Tibial nerve (tissue), 4 donors: ENCODE results near the gene NHEJ1. TPM values are rescaled to one million over a fixed set of nuclear protein-coding genes. Genes with fewer than 3 reads are reported as not detected.

Source experiments
- DNase-seq, 2 donors: peaks; one replicate each; pipeline ENCODE4 v3.0.0-alpha.2; 2019; ENCODE audit warnings: low spot score in 2 of 2
- H3K27ac ChIP-seq, 4 donors: fragments of 200-600 bp; sonication (generic) in 3 of 4; one replicate each; pipeline ENCODE4 v1.5.1; 2017 to 2019; ENCODE audit warnings: mild to moderate bottlenecking in 1 of 4
- H3K27me3 ChIP-seq, 2 donors: fragments of 200-600 bp; sonication (generic) in 1 of 2; one replicate each; pipeline versions ENCODE4 v1.5.1 to v1.6.0; 2017 to 2019
- H3K36me3 ChIP-seq, 3 donors: fragments of 200-600 bp; sonication (generic); one replicate each; pipeline ENCODE4 v1.5.1; 2018 to 2019
- H3K4me1 ChIP-seq, 4 donors: fragments of 200-600 bp; sonication (generic) in 3 of 4; one replicate each; pipeline ENCODE4 v1.5.1; 2017 to 2019
- H3K4me3 ChIP-seq, 4 donors: fragments of 200-600 bp; sonication (generic) in 3 of 4; one replicate each; pipeline ENCODE4 v1.5.1; 2017 to 2019; ENCODE audit warnings: mild to moderate bottlenecking in 1 of 4, moderate library complexity in 1 of 4
- H3K9me3 ChIP-seq, 4 donors: fragments of 200-600 bp; sonication (generic) in 3 of 4; one replicate each; pipeline ENCODE4 v1.5.1; 2017 to 2019
- CTCF ChIP-seq, 5 experiments: fragments of 200-600 bp in 3 of 5; fragments of 450-650 bp in 2 of 5; sonication (generic) in 3 of 5; IDR thresholded peaks; one replicate each; pipeline ENCODE4 v1.5.1; 2016 to 2019; ENCODE audit warnings: antibody characterized with exemption in 5 of 5, mild to moderate bottlenecking in 3 of 5, moderate library complexity in 2 of 5
- EP300 ChIP-seq, 2 donors: sonication (generic); formaldehyde crosslinking; IDR thresholded peaks; one replicate each; pipeline ENCODE4 v1.6.1; 2017; ENCODE audit warnings: antibody characterized with exemption in 2 of 2, mild to moderate bottlenecking in 1 of 2
- POLR2A ChIP-seq, 2 donors: fragments of 450-650 bp; IDR thresholded peaks; one replicate each; pipeline ENCODE4 v1.6.1; 2017; ENCODE audit warnings: antibody characterized with exemption in 2 of 2, mild to moderate bottlenecking in 2 of 2, moderate library complexity in 2 of 2
- WGBS, 2 donors: methylation state at CpG; one replicate each; pipeline ENCODE4 v1.1.5; 2018; 5-methylcytosine and 5-hydroxymethylcytosine counted together
- total RNA-seq, 4 donors: library from RNA; depleted of rRNA; stranded (reverse); fragments of >200 nt; gene quantifications; one replicate each; pipeline ENCODE4 v1.1.0, GENCODE V29; 2016

NHEJ1 gene
- 10 to 100 TPM; 12.9 to 27.4 (median 17.6) TPM for total RNA-seq

GRCh38 chr2:219160186-219161017, at the start of gene NHEJ1:
Gene NHEJ1 (minus strand): TSS chr2:219160815. CDS start chr2:219158362, 2,453 bp downstream.
- Histone ChIP-seq H3K27ac (peak within 1 kb of the TSS; percentile 91 to 99 (median 96)), H3K36me3 (peaks cover 0 to 29% (median 0%) of the 10 kb centered on the region in 3 donors), H3K4me3 (peak within 1 kb of the TSS; percentile 71 to 83 (median 78)), H3K4me1 (peaks cover 0 to 15% (median 12%) of the 10 kb centered on the region in 4 donors), H3K9me3 (no peaks in the 10 kb centered on the region), H3K27me3 (no peaks in the 10 kb centered on the region)
- TF ChIP-seq CTCF (IDR thresholded peaks at IDR 0.05) (peak; percentile 96 to 100 (median 99)), EP300 (IDR thresholded peaks at IDR 0.05) (peak; percentile 40 to 92), POLR2A (IDR thresholded peaks at IDR 0.05) (peak; percentile 62 to 78)
- 0 to 1% methylated on average over 46 to 57 of the region's 70 CpGs for WGBS, 2 donors
- peak; percentile 99 for DNase-seq

GRCh38 chr2:219209236-219210195, 48.9 kb upstream of the NHEJ1 start:
- H3K4me1 ChIP-seq = peaks cover 0 to 23% (median 12%) of the 10 kb centered on the region in 4 donors
- no peak for TF ChIP-seq EP300 (IDR thresholded peaks at IDR 0.05)
- no peak for TF ChIP-seq POLR2A (IDR thresholded peaks at IDR 0.05)
- no peak for TF ChIP-seq CTCF (IDR thresholded peaks at IDR 0.05)
- H3K4me3 ChIP-seq = no peak overlapping the region
- peak overlapping the region in 2 of 4 donors; percentile 19 to 24 for H3K27ac ChIP-seq
- H3K27me3 ChIP-seq = no peaks in the 10 kb centered on the region
- H3K36me3 ChIP-seq = peaks cover 0 to 65% (median 15%) of the 10 kb centered on the region in 3 donors
- DNase-seq = no peak
- H3K9me3 ChIP-seq = no peaks in the 10 kb centered on the region
- WGBS, 2 donors = 77 to 78% methylated on average over 18 of the region's 18 CpGs

- Histone ChIP-seq H3K27ac (peak overlapping the region in 3 of 4 donors; percentile 97 to 99 (median 99)), H3K4me3 (peak overlapping the region in 2 of 4 donors; percentile 73 to 82)
- 70 to 76% methylated on average over 17 of the region's 17 CpGs for WGBS, 2 donors
Measured at GRCh38 chr2:219207884-219208740, 47.5 kb upstream of the NHEJ1 start.

More at GRCh38 chr2:219207884-219208740, 47.5 kb upstream of the NHEJ1 start:
- H3K4me1 ChIP-seq = peaks cover 0 to 23% (median 12%) of the 10 kb centered on the region in 4 donors
- no peak for TF ChIP-seq EP300 (IDR thresholded peaks at IDR 0.05)
- no peak for TF ChIP-seq CTCF (IDR thresholded peaks at IDR 0.05)
- TF ChIP-seq POLR2A (IDR thresholded peaks at IDR 0.05) = no peak
- H3K27me3 ChIP-seq = no peaks in the 10 kb centered on the region
- H3K9me3 ChIP-seq = no peaks in the 10 kb centered on the region
- H3K36me3 ChIP-seq = peaks cover 0 to 51% (median 13%) of the 10 kb centered on the region in 3 donors
- DNase-seq = no peak
